ENCODE measurements around the gene MACROD2.

GRCh38 chr20:14193443-14193842, 198.1 kb downstream of the MACROD2 start:
- TF ChIP-seq ZNF70 (CRISPR knock-in tag; IDR thresholded peaks at IDR 0.05) (no peak), PATZ1 (CRISPR knock-in tag; IDR thresholded peaks at IDR 0.05; ENCODE audit: borderline replicate concordance) (no peak), ZNF8 (CRISPR knock-in tag; IDR thresholded peaks at IDR 0.05) (no peak), CREB5 (CRISPR knock-in tag; IDR thresholded peaks at IDR 0.05; ENCODE audit: low read depth) (no peak), ARNTL (CRISPR knock-in tag; IDR thresholded peaks at IDR 0.05; ENCODE audit: borderline replicate concordance, low read depth) (no peak)
